Hippocampal formation (tissue), 2 donors: ENCODE measurements around the gene TFR2.

Experiments
- DNase-seq, 2 donors: peaks; one replicate each; lab custom pipeline; 2025; lab: John Stamatoyannopoulos, UW

Gene TFR2

GRCh38 chr7:100641463-100641859 lies at the start of gene TFR2:
TFR2 (minus strand) TSS chr7:100641552; CDS start chr7:100641509, 43 bp downstream.
- DNase-seq, result no peak

DNA sequence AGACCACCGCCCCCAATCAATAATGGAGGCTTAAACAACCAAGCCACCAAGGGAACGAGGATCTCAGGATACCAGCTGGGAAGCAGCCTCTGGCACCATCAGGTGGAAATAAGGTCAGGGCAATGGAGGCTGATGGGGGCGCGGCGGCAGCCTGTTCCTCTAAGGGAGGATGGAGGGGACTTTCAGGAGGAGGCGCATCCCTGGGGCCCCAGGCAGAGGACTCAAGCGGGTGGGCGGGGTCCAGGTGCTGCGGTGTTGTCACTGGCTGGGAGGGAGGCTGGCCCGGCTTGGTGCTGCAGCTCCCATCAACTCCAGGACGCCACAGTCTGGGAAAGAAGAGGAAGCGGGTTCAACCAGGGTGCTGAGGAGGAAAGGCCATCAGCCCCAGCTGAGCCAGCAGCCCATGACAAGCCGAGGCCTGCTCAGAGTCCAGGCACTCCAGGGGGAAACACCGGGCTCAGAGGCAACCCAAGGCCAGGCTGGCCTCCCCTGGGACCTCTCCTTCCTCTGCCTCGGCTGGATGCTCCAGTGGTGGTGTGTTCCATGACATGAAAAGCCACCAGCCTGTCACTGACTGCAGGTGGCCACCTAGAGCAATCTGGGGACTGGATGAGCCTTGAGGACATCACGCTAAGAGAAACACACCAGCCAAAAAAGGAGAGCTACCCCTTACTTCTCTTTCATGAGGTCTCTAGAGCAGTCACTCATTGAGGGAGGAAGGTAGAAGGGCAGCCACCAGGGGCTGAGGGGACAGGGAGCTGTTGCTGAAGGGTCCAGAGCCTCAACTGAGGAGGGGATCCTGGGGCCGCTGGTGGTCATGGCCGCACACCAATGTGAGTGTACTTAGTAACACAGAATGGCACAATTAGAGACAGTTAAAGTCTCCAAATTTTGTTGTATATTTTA lies 48.1 kb upstream of the TFR2 start:
- no peak for DNase-seq

DNA sequence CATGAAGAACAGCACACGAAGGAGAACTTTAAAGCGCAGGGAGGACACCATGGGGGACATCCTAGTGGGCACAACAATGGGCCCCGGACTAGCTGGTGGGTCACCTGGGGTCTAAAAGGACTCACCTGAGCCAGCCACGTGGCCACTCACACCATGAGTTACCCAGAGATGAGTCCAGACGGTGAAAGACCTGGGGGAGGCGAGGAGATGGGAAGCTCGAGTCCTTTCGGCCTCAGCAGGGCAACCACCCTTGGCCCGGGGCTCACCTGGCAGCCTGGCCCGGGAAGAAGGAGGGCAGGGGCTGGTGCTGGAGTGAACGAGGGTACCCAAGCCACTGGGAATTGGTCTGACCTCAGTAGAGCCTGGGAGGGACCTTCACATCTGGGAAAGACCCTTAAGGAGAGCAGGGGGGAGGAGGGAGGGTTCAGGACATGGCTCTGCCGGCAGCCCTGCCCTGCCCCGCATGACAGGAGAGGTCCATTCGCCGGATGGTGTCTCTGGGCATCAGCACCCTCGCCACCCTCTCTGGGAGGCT lies 47.0 kb upstream of the TFR2 start:
- DNase-seq, result no peak

GRCh38 chr7:100687751-100688300 lies 46.5 kb upstream of the TFR2 start:
- no peak for DNase-seq

- DNase-seq, result no peak
Measured at GRCh38 chr7:100687261-100687660, 45.9 kb upstream of the TFR2 start.

DNA sequence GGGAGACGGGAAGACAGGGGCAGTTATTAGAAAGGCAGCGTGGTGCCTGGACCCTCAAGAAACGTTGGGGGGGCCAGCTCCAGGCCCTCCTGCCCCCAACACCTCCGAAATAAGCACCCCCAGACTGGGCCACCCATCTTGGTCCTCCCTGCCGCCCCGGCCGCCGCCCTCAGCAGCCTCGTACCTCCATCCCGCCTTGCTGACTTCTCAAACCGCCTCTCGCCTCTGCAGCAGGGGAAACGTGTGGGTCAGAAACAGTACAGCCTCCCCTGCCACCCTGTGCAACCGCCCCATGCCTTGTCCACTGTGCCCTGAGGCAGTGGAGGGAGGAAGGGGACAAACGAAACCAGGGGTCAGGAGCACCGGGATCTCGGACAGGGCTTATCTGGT lies 45.5 kb upstream of the TFR2 start:
- no peak for DNase-seq

DNA sequence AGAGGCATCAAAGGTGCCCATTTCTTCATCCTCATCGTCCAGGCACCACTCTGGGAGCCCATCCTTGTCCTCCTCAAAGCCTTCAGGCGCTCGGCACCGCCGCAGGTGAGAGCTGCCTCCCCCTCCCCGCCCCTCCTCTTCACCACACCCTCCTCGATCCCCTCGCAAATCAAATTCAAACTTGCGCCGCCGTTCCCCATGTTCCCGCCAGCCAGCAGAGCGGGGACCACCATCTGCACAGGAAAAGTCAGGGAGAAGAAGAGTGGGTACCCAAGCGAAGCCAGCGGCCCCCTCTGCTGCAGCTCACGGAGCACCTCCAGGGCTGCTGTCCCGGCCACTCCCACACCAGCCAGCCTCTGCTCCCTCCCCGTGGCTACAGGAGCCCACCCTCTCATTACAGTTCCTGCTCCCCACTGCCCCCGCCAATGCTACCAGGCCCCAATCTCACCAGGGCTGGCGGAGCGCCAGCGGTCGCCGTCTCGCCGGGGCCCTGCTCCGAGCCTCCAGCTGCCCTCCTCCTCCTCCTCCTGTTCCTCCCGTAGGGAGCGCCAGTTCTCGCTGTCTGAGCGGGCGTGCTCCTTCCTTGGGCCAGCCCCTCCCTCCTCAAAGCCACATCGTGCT lies 45.0 kb upstream of the TFR2 start:
- no peak for DNase-seq

DNA sequence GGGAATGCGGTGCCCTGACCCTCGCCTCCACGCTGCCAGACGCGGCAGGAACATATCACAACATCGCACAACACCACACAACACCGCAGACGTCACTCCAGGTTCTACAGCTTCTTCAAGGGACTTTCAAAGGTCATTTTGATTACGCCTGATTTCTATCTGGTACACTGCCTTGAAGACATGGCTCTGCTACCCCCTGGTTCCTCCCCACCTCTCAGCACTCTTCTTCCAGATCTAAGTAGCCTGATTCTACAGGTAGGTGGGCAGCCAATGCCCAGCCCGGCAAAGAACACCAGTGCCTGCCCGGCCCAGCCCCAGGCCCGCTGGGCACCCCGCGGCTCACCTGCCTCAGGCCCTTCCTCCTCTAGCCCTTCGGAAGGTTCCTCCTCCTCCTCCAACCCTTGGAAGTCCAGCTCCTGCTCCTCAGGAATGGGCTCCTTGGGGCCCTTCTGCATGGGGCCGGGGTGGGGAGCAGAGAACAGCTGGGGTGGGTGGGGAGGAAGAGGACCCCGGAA lies 44.3 kb upstream of the TFR2 start:
- DNase-seq, result no peak

- no peak for DNase-seq
Measured at GRCh38 chr7:100685049-100685605, 43.8 kb upstream of the TFR2 start.

GRCh38 chr7:100684534-100685042 lies 43.2 kb upstream of the TFR2 start:
- no peak for DNase-seq

- DNase-seq, result no peak
Measured at GRCh38 chr7:100683659-100684533, 42.5 kb upstream of the TFR2 start.

GRCh38 chr7:100682991-100683658 lies 41.8 kb upstream of the TFR2 start:
- no peak for DNase-seq

- no peak for DNase-seq
Measured at GRCh38 chr7:100682228-100682741, 40.9 kb upstream of the TFR2 start.

DNA sequence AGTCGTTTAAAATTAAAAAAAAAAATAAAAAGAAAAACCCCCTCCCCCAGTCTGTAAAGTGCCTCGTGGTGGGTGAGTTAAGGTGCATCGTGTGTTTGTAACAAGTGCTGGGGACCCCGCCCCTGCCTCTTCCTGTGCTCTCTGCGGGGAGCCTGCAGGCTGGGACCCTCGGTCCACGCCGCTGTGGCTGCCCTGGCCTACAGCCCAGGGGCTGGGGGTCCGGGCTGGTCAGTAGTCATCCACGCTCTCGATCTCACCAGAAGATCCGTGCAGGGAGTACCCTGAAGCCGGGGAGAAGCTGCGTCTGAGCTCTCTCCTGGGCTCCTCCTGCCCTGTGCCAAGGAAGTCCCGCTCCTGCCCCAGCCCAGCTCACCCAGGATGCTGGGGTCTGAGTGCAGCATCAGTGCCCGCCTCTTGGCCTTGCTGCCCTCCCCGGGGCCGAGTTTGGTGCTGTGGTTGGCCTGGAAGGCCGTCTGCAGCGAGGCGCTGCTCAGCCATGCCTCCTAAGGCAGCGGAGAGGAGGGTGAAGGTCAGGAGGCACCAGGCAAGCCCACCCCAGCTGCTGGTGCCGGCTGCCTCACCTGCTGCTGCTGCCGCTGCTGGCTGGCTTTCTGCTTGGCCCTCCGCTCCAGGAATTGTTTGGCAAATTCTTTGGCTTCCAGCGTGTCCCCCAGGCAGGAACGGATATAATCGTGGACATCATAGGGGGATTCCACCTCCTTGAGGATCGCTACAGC lies 40.3 kb upstream of the TFR2 start:
- no peak for DNase-seq

DNA sequence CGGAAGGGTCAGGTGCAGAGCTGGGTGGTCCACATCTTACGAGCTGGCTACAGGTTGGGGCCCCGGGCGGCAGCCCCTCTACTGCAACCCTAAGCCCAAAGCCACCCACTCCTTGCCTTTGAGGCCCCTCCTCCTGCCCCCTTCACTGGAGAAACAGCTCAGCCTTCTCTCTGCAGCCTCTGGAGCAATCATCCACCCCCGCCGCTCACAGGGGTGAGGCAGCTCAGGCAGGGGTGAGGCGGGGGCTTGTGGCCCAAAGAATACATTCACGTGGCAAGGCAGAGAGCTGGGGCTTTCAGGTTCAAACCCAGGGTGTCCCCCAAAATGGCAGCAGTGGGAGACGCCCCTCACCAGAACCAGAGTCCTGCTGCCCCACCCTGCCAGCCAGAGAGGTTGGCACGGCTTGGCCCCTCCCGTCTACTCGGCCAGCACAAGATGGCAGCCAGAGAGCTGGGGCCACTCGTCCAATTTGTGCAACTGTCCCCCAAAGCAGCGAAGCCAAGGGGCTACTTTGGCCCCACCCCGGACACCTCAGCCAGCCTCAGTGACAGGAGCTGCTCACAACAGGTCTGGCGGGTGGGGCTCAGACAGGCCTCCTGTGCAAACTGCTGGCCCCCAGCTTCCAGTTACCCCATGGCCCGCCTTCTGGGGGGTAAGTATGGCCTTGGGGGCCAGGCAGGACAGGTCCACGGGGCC lies 39.4 kb upstream of the TFR2 start:
- DNase-seq, result no peak

DNA sequence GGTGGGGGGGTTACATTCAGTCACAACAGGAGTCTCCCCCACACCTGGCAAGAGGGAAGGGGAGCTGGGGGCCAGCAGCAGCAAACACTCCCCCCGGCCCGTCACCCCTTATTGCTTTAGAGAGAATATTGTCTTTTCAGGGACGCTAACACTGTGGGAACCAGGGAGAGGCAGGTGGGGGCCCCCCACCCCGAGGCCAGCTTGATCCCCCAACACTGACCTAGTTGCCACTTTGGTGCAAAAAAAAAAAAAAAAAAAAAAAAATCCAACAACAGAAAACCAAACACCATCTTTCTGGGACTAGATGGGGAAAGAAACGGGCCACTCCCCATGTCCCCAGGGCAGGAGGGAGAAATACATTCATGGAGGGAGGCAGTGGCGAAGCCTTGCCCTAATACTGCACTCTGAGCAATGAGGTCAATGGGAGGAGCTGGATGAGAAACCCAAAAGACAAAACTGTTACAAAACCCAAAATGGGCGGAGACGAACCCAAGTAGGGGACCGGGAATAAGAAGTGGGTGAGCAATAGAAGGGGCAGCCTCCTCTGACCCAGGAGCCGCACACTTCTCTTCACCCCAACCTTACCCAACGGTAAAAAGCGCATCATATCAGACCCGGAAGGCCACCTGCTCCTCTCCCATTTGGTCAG lies 38.7 kb upstream of the TFR2 start:
- no peak for DNase-seq

GRCh38 chr7:100679129-100679926 lies 38.0 kb upstream of the TFR2 start:
- no peak for DNase-seq
